Iris pigment epithelial cell (primary cell): Measurements from ENCODE around the gene MYO16.
A peak's percentile ranks its signal among the peaks of the same experiment; 100 is the strongest.

Experiments used
- DNase-seq: peaks from one replicate; pipeline ENCODE4 v3.0.0-alpha.2; 2011; ENCODE audit warnings: low read depth

Gene MYO16

DNA sequence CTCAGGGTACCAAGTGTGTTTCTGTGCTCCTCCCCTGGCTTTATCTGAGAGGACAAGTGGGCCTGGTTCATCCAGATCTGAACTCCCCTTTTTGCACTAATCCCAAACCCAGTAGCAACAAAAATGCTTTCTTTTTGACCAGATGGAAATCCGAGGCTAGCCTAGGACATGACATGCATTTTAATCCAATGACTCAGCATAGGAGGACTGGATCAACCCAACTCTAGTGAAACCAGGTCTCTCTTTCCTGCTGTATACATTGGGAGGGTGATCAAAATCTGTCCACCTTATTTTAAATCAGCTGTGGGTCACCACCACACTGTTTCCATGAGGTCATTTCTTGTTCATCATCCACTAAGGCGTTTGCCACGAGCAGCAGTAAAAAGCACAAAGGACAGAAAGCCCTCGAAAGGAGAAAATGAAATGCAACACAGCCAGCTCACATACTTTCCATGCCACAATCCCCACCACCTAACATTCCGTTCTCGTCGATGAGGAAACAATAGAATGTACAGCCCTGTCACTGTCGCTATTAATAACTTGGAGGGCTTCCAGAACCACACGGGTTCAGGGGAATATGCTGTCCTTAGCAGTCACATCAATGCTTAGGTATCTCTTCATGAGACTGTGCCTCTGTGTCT, 614.0 kb downstream of the MYO16 start:
- DNase-seq: peak; percentile 93

DNA sequence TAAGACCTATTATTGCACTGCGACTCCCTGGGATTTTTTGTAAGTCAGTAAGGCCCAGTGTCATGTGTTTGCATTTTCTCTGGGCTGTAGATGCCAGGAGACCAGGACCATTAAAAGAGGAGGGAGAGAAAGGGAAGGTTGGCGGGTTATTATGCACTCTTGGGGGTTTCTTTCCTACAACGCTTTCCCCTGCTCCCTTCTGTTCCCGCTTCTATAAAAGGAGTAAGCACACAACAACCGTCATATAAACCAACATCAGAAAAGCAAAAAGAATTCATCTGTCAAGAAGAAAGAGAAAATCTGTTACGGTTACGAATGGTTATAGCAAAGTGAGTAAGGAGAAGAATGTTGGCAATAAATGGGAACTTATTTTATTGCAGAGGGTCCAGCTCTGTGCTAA, 615.2 kb downstream of the MYO16 start:
- DNase-seq: no peak

DNA sequence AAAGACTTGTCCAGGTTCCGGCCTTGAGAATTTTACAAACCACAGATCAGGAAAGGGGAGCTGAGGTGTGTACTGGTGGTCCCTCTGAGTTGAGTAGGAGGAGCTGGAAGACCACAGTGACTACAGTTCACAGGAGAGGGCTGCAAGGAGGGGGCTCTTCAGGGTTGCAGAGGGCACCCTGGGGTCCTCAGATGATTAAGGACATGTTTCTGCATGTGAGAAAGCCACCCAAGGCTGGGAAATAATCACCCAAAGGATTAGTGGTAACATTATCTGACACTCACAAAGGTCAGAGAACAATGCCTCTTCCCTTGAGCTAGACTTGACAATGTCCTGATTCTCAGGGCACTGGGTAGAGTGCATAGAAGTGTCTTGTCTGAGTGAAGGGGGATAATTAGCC, 616.6 kb downstream of the MYO16 start:
- DNase-seq: peak; percentile 42

DNA sequence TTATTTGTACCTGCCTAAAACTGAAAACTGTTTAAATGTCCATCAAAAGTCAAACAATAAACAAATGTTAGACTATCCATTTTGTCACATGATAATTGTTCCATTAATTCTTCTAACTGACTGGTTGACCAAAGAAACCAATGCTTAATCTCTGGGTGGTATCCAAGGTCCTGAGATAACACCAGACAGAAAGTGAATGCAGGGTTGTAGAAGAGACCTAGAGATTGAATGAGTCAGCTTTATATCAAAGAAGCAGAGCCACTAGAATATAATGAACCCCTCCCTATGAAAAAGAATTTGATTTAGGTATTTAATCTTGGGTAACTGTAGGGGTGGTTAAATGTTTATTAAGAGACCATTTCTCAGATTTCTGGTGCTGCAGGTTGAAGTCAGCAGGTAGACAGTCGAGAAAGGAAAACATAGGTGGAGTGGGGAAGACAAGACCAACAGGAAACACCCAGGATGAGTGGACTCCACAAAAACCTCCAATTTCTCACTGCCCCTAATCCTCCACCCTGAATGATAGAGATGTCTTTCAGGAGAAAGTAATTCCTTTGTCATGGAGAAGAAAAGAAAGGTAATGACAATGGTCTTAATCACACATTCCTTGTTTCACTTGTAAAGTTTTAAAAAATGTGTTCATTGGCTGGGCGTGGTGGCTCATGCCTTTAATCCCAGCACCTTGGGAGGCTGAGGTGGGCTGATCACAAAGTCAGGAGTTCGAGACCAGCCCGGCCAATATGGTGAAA, 620.5 kb downstream of the MYO16 start:
- peak; percentile 25 for DNase-seq

DNA sequence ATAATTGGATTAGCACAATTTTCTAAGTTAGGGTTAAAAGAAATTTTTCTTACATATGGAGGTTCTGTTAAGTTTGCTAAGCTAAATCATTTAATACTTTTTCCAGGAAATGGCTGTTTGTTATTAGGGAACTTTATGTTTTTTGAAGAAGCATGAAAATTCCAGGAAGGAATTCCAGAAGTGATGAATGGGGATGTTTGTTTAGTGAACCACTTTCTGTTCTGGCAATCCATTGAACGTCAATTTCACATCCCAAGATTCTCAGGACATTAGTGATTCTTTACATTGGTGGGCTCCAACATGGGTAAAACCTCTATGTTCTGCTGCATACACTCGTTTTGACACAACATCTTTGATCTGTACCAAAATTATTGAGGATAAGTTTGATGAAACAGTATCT, 622.5 kb downstream of the MYO16 start:
- DNase-seq: no peak

DNA sequence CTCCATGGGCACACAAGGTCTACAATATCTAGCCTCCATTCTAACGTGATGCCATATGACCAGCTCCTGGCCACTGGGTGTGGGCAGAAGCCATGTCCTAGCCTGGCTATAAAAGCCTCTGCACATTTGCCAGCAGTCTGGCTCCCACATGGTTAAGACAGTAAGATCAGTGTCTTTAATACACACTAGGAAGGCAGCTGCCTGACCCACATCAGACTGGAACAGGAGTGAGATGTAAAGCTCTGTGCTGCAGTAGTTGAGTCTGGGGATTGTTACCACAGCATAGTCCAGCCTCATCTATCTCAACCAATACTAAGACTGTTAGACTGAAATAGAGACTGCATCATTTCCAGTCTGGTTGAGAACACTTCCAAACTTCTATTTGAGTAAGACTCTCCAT, 623.9 kb downstream of the MYO16 start:
- DNase-seq: no peak

DNA sequence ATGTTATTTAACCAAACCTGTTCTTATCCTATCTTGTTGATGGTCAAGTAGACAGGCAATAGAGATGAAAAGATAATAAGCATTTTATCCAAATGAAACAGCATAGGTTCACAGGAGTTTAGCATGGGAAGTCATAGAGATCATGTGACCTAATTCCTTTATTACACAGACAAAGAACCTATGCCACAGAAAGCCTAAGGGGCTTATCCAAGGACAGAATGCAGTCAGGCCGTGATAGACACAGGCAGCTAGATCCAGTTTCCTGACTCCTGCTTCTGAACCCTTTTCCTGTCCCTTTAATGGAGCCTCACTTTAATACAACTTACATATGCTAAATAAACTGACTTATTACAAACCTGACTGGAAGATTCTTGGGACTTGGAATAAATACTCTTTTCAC, 624.9 kb downstream of the MYO16 start:
- no peak for DNase-seq

DNA sequence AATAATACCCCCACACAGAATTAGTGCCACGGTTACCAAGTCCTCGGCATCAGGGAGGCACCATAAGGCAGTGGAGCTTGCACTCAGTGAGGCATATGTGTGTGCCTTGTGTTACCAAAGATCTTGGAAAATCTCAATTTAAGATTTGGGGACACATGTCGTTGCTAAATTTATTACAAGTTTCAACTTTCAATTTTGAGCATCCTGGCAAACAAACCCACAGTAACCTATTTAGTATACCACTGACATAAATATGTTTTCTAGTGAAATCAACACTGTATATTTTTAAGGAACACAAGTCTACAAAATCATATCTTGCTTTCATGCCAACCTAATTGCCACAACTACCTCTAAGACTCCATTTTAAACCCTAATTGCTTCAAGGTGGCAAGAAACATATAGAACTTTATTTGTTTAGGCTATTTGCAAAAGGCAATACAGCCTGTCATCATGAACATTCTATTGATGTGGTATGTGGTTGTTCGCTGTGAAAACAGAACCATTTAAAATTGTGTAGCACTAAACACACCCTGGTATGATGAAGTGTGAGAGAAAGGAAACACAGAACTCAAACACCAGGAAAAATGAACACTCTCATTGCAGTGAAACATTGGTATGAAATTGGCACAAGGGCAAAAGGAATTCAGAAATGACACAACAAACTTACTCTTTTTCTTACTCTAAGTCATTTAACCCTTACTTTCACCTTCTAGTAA, 625.9 kb downstream of the MYO16 start:
- DNase-seq: no peak

DNA sequence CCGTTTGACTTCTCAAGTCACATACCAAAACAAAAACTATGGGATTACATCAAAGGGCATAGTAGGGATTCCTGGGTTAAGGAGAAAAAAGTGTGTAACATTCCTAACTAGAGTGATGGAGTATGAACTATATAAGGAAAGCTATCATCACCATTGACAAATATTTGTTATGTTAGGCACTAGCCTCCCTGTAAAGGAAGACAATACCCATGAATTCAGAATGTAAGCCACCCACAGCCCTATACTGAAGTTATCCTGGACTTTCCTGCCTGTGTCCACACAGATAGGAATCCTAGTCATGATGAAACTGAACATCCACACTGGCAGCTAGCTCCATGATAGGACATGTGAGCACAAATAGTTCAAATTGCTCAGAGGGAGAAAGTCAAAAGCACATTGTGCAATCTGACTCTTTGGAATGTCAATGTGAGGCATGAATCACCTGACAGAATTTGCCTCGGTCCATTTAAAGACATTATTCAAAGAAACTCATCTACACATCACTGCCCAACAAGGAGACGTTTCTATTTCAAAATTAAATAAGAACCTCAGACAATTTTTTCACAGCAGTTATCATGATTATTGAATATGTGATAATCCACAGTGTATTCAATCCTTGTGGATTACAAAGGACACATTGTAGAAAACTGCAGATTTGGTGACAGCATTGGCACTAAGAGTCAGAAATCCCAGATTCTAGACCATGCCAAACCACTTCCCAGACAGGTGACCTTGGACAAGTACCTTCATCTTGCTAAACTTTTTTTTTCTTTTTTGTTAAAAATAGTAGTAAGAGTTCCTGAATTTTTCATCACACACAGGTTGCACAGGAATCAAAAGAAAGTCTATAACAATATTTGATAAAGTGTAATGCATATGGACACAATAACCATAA, 627.7 kb downstream of the MYO16 start:
- peak; percentile 99 for DNase-seq
